Amniotic stem cell (primary cell): ENCODE results near the gene OSBPL9.
"Not testable (repeated sequence)": the region's sequence is repeated elsewhere in the genome, so short reads cannot be mapped to it uniquely, and the experiment has no call there.

Source experiments
- DNase-seq: peaks from one replicate; lab custom pipeline; 2025; lab: John Stamatoyannopoulos, UW

OSBPL9 gene

GRCh38 chr1:51664421-51665240, 47.7 kb downstream of the OSBPL9 start:
- no peak for DNase-seq

- no peak for DNase-seq
These were observed 49.6 kb downstream of the OSBPL9 start for GRCh38 chr1:51666478-51666877.

GRCh38 chr1:51667561-51667960, 50.7 kb downstream of the OSBPL9 start:
- no peak for DNase-seq

GRCh38 chr1:51669272-51669671, 52.4 kb downstream of the OSBPL9 start:
- no peak for DNase-seq

- no peak for DNase-seq
These were observed 52.9 kb downstream of the OSBPL9 start for GRCh38 chr1:51669816-51670215.

GRCh38 chr1:51671527-51672325, 54.8 kb downstream of the OSBPL9 start:
- peak; percentile 52 for DNase-seq

GRCh38 chr1:51673279-51673678, 56.4 kb downstream of the OSBPL9 start:
- no peak for DNase-seq

GRCh38 chr1:51675177-51675780, 58.4 kb downstream of the OSBPL9 start:
- DNase-seq: no peak

GRCh38 chr1:51679435-51679834, 62.5 kb downstream of the OSBPL9 start:
- no peak for DNase-seq

- DNase-seq: no peak
These were observed 67.9 kb downstream of the OSBPL9 start for GRCh38 chr1:51684776-51685175.

- DNase-seq: no peak
These were observed 69.6 kb downstream of the OSBPL9 start for GRCh38 chr1:51686450-51686849.

- no peak for DNase-seq
These were observed 72.2 kb downstream of the OSBPL9 start for GRCh38 chr1:51689075-51689440.

- DNase-seq: no peak
These were observed 72.8 kb downstream of the OSBPL9 start for GRCh38 chr1:51689643-51690042.

GRCh38 chr1:51690285-51690961, 73.5 kb downstream of the OSBPL9 start:
- DNase-seq: no peak

- DNase-seq: no peak
These were observed 75.0 kb downstream of the OSBPL9 start for GRCh38 chr1:51691920-51692319.

- DNase-seq: no peak
These were observed 76.7 kb downstream of the OSBPL9 start for GRCh38 chr1:51693419-51694155.

GRCh38 chr1:51697166-51697565, 80.3 kb downstream of the OSBPL9 start:
- no peak for DNase-seq

GRCh38 chr1:51699391-51699790, 82.5 kb downstream of the OSBPL9 start:
- no peak for DNase-seq

- not testable (repeated sequence) for DNase-seq
These were observed 84.9 kb downstream of the OSBPL9 start for GRCh38 chr1:51701782-51702181.

- DNase-seq: not testable (repeated sequence)
These were observed 85.3 kb downstream of the OSBPL9 start for GRCh38 chr1:51702220-51702619.

- no peak for DNase-seq
These were observed 88.1 kb downstream of the OSBPL9 start for GRCh38 chr1:51705035-51705434.
